NCI-H2227 treated with DMSO at 0.1 percent for 48 hours (cell line): ENCODE results near the gene BCAP31.
"Not testable (repeated sequence)": the region's sequence is repeated elsewhere in the genome, so short reads cannot be mapped to it uniquely, and the experiment has no call there.

Experiments used
- DNase-seq: peaks from one replicate; lab custom pipeline; 2025; lab: John Stamatoyannopoulos, UW

BCAP31 gene

GRCh38 chrX:153693216-153694086 lies 30.7 kb downstream of the BCAP31 start:
- no peak for DNase-seq

- no peak for DNase-seq
Observed at GRCh38 chrX:153692611-153693156, 31.5 kb downstream of the BCAP31 start.

- no peak for DNase-seq
Observed at GRCh38 chrX:153692003-153692402, 32.2 kb downstream of the BCAP31 start.

- DNase-seq: not testable (repeated sequence)
Observed at GRCh38 chrX:153691032-153691827, 33.0 kb downstream of the BCAP31 start.

- DNase-seq: no peak
Observed at GRCh38 chrX:153690466-153690865, 33.7 kb downstream of the BCAP31 start.

- no peak for DNase-seq
Observed at GRCh38 chrX:153689654-153690465, 34.3 kb downstream of the BCAP31 start.

GRCh38 chrX:153688911-153689590 lies 35.1 kb downstream of the BCAP31 start:
- DNase-seq: no peak

- DNase-seq: no peak
Observed at GRCh38 chrX:153688506-153688905, 35.7 kb downstream of the BCAP31 start.

GRCh38 chrX:153688071-153688470 lies 36.1 kb downstream of the BCAP31 start:
- DNase-seq: no peak

- DNase-seq: peak; percentile 58
Observed at GRCh38 chrX:153687121-153688039, 36.8 kb downstream of the BCAP31 start, which contains the start of gene SLC6A8. Gene SLC6A8, plus strand, starts transcription at chrX:153687926. Its CDS starts 649 bp downstream, at chrX:153688575.

GRCh38 chrX:153686711-153687110 lies 37.5 kb downstream of the BCAP31 start:
- DNase-seq: no peak

- DNase-seq: no peak
Observed at GRCh38 chrX:153685751-153686696, 38.2 kb downstream of the BCAP31 start.

- no peak for DNase-seq
Observed at GRCh38 chrX:153685156-153685536, 39.0 kb downstream of the BCAP31 start.

- DNase-seq: no peak
Observed at GRCh38 chrX:153684467-153685155, 39.6 kb downstream of the BCAP31 start.

- DNase-seq: not testable (repeated sequence)
Observed at GRCh38 chrX:153683486-153683885, 40.7 kb downstream of the BCAP31 start.

- no peak for DNase-seq
Observed at GRCh38 chrX:153681175-153681574, 43.0 kb downstream of the BCAP31 start.

- DNase-seq: no peak
Observed at GRCh38 chrX:153674219-153674851, 49.9 kb downstream of the BCAP31 start.
